ENCODE results near the gene CD300A.

Gene CD300A

DNA sequence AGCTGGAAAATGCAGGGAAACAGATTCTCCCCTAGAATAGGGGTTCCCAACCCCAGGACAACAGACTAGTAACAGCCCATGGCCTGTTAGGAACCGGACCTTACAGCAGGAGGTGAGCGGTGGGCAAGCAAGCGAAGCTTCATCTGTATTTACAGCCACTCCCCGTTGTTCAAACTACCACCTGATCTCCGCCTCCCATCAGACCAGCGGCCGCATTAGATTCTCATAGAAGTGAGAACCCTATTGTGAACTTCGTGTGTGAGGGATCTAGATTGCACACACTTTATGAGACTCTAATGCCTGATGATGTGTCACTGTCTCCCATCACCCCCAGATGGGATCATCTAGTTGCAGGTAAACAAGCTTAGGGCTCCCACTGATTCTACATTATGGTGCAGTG lies 61.3 kb downstream of the CD300A start:
- H3K4me1 ChIP-seq (ENCODE audit: control insufficient read depth, low read length): peaks cover 4% of the 10 kb centered on the region
- no peaks in the 10 kb centered on the region for H3K9me3 ChIP-seq (ENCODE audit: control insufficient read depth, insufficient read depth, low read length)
- no peaks in the 10 kb centered on the region for H4K20me1 ChIP-seq (ENCODE audit: control insufficient read depth, insufficient read depth, low read depth, low read length)
- no peaks in the 10 kb centered on the region for H3K36me3 ChIP-seq (ENCODE audit: control insufficient read depth, low read length)
- H3K4me3 ChIP-seq (ENCODE audit: low read length): no peak overlapping the region
- no peaks in the 10 kb centered on the region for H3F3A ChIP-seq (ENCODE audit: control insufficient read depth, insufficient read depth)
- H3K27me3 ChIP-seq (ENCODE audit: control insufficient read depth, low read length): no peaks in the 10 kb centered on the region
- H3K79me2 ChIP-seq (ENCODE audit: control insufficient read depth, low read length): no peaks in the 10 kb centered on the region
- no peak overlapping the region for H3K4me2 ChIP-seq (ENCODE audit: low read length)
- H3K27ac ChIP-seq (ENCODE audit: low read depth, low read length): no peak overlapping the region
- no peaks in the 10 kb centered on the region for H3K9me2 ChIP-seq (replicated peaks; ENCODE audit: control insufficient read depth, low read length)
- TF ChIP-seq EZH2phosphoT487 (IDR thresholded peaks at IDR 0.05; ENCODE audit: borderline replicate concordance, low read length): no peak
- TF ChIP-seq, protein P1, sequence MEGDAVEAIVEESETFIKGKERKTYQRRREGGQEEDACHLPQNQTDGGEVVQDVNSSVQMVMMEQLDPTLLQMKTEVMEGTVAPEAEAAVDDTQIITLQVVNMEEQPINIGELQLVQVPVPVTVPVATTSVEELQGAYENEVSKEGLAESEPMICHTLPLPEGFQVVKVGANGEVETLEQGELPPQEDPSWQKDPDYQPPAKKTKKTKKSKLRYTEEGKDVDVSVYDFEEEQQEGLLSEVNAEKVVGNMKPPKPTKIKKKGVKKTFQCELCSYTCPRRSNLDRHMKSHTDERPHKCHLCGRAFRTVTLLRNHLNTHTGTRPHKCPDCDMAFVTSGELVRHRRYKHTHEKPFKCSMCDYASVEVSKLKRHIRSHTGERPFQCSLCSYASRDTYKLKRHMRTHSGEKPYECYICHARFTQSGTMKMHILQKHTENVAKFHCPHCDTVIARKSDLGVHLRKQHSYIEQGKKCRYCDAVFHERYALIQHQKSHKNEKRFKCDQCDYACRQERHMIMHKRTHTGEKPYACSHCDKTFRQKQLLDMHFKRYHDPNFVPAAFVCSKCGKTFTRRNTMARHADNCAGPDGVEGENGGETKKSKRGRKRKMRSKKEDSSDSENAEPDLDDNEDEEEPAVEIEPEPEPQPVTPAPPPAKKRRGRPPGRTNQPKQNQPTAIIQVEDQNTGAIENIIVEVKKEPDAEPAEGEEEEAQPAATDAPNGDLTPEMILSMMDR (IDR thresholded peaks at IDR 0.05; ENCODE audit: low read depth, low read length, poor library complexity, severe bottlenecking): no peak

DNA sequence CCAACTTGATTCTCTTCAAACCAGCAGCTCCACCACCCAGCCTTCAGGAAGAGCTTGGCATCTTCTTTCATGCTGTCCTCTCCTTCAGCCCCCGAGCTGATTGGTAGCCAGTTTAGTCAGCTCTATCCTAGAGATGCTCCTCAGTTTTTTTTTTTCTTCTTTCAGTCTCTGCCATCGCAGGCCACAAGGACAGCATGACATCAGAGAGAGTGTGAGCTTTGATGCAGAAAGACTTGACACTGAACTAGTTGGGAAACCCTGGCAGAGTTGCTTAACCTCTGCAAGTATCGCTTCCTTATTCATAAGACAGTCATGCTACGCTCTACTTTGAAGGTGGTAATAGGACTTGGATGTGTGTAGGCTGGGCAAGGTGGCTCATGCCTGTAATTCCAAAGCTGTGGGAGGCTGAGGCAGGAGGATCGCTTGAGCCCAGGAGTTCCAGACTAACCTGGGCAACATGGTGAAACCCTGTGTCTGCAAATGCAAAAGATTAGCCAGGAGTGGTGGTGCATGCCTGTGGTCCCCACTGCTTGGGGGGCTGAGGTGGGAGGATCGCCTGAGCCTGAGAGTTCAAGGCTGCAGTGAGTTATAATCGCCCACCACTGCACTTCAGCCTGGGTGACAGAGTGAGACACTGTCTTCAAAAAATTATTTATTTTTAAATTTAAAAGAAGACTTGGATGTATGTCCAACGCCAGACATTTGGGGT lies 62.2 kb downstream of the CD300A start:
- H3F3A ChIP-seq (ENCODE audit: control insufficient read depth, insufficient read depth): no peaks in the 10 kb centered on the region
- no peaks in the 10 kb centered on the region for H3K9me2 ChIP-seq (replicated peaks; ENCODE audit: control insufficient read depth, low read length)
- TF ChIP-seq, protein P1 (IDR thresholded peaks at IDR 0.05; ENCODE audit: low read depth, low read length, poor library complexity, severe bottlenecking): no peak
- no peak for TF ChIP-seq EZH2phosphoT487 (IDR thresholded peaks at IDR 0.05; ENCODE audit: borderline replicate concordance, low read length)
- H3K9me3 ChIP-seq (ENCODE audit: control insufficient read depth, insufficient read depth, low read length): no peaks in the 10 kb centered on the region
- H4K20me1 ChIP-seq (ENCODE audit: control insufficient read depth, insufficient read depth, low read depth, low read length): no peaks in the 10 kb centered on the region
- H3K4me2 ChIP-seq (ENCODE audit: low read length): no peak overlapping the region
- H3K36me3 ChIP-seq (ENCODE audit: control insufficient read depth, low read length): no peaks in the 10 kb centered on the region
- no peaks in the 10 kb centered on the region for H3K79me2 ChIP-seq (ENCODE audit: control insufficient read depth, low read length)
- no peak overlapping the region for H3K4me3 ChIP-seq (ENCODE audit: low read length)
- peaks cover 4% of the 10 kb centered on the region for H3K4me1 ChIP-seq (ENCODE audit: control insufficient read depth, low read length)
- H3K27me3 ChIP-seq (ENCODE audit: control insufficient read depth, low read length): no peaks in the 10 kb centered on the region
- no peak overlapping the region for H3K27ac ChIP-seq (ENCODE audit: low read depth, low read length)

DNA sequence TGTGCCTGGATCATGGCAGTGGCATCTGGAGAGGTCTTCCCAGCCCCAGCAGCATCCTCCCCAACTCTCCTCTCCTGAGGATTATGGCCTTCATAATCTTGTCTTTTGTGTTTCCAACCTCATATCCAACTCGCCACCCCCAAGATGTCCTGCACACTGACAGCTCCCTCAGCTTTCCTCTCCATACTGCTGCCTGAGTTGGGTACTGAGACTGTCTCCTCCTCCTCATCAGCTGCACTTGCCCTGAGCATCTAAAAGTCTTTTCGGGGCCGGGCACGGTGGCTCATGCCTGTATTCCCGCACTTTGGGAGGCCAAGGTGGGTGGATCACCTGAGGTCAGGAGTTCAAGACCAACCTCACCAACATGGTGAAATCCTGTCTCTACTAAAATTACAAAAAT lies 62.8 kb downstream of the CD300A start:
- Histone ChIP-seq H3K27ac (ENCODE audit: low read depth, low read length) (no peak overlapping the region), H3K4me1 (ENCODE audit: control insufficient read depth, low read length) (peaks cover 4% of the 10 kb centered on the region), H3K9me3 (ENCODE audit: control insufficient read depth, insufficient read depth, low read length) (no peaks in the 10 kb centered on the region), H3K4me3 (ENCODE audit: low read length) (no peak overlapping the region), H3K36me3 (ENCODE audit: control insufficient read depth, low read length) (no peaks in the 10 kb centered on the region), H3K27me3 (ENCODE audit: control insufficient read depth, low read length) (no peaks in the 10 kb centered on the region), H3K9me2 (replicated peaks; ENCODE audit: control insufficient read depth, low read length) (no peaks in the 10 kb centered on the region), H3F3A (ENCODE audit: control insufficient read depth, insufficient read depth) (no peaks in the 10 kb centered on the region), H3K4me2 (ENCODE audit: low read length) (no peak overlapping the region), H4K20me1 (ENCODE audit: control insufficient read depth, insufficient read depth, low read depth, low read length) (no peaks in the 10 kb centered on the region), H3K79me2 (ENCODE audit: control insufficient read depth, low read length) (no peaks in the 10 kb centered on the region)
- TF ChIP-seq EZH2phosphoT487 (IDR thresholded peaks at IDR 0.05; ENCODE audit: borderline replicate concordance, low read length): no peak
- TF ChIP-seq, protein P1 (IDR thresholded peaks at IDR 0.05; ENCODE audit: low read depth, low read length, poor library complexity, severe bottlenecking): no peak

Measured in DOHH2 (cell line).